GM19328 (cell line): ENCODE measurements around the gene BAIAP2.
"Not testable (repeated sequence)": the region's sequence is repeated elsewhere in the genome, so short reads cannot be mapped to it uniquely, and the experiment has no call there.

Experiments
- ATAC-seq: cut with Tn5 transposase; IDR thresholded peaks from one replicate; pipeline ENCODE4 v1.9.1; 2021; ENCODE audit warnings: mild to moderate bottlenecking, moderate library complexity; ENCODE audit not compliant: unreplicated experiment

The BAIAP2 gene

GRCh38 chr17:81135505-81136278 is 100.7 kb downstream of the BAIAP2 start:
- no peak for ATAC-seq

- no peak for ATAC-seq
These were observed 101.4 kb downstream of the BAIAP2 start for GRCh38 chr17:81136366-81136765.

GRCh38 chr17:81137248-81137647 is 102.3 kb downstream of the BAIAP2 start:
- no peak for ATAC-seq

GRCh38 chr17:81138083-81138482 is 103.1 kb downstream of the BAIAP2 start:
- ATAC-seq = no peak

GRCh38 chr17:81138500-81138899 is 103.5 kb downstream of the BAIAP2 start:
- ATAC-seq = no peak

GRCh38 chr17:81139428-81139827 is 104.5 kb downstream of the BAIAP2 start:
- no peak for ATAC-seq

GRCh38 chr17:81140018-81140417 is 105.1 kb downstream of the BAIAP2 start:
- no peak for ATAC-seq

GRCh38 chr17:81140695-81141094 is 105.7 kb downstream of the BAIAP2 start:
- no peak for ATAC-seq

- no peak for ATAC-seq
These were observed 107.6 kb downstream of the BAIAP2 start for GRCh38 chr17:81142301-81143199.

GRCh38 chr17:81143200-81143527 is 108.2 kb downstream of the BAIAP2 start:
- no peak for ATAC-seq

GRCh38 chr17:81143717-81144422 is 108.9 kb downstream of the BAIAP2 start:
- ATAC-seq = no peak

- ATAC-seq = no peak
These were observed 109.5 kb downstream of the BAIAP2 start for GRCh38 chr17:81144423-81144781.

GRCh38 chr17:81146208-81146607 is 111.3 kb downstream of the BAIAP2 start:
- ATAC-seq = not testable (repeated sequence)

GRCh38 chr17:81147701-81148100 is 112.8 kb downstream of the BAIAP2 start:
- no peak for ATAC-seq

GRCh38 chr17:81148571-81148970 is 113.6 kb downstream of the BAIAP2 start:
- no peak for ATAC-seq

GRCh38 chr17:81148986-81149533 is 114.1 kb downstream of the BAIAP2 start:
- ATAC-seq = no peak

- no peak for ATAC-seq
These were observed 115.6 kb downstream of the BAIAP2 start for GRCh38 chr17:81150377-81151077.

- ATAC-seq = no peak
These were observed 116.3 kb downstream of the BAIAP2 start for GRCh38 chr17:81151278-81151677.

- ATAC-seq = no peak
These were observed 117.4 kb downstream of the BAIAP2 start for GRCh38 chr17:81152288-81152828.

- no peak for ATAC-seq
These were observed 118.4 kb downstream of the BAIAP2 start for GRCh38 chr17:81153340-81153803.
